ENCODE data around the gene KIAA1671.

KIAA1671 gene

DNA sequence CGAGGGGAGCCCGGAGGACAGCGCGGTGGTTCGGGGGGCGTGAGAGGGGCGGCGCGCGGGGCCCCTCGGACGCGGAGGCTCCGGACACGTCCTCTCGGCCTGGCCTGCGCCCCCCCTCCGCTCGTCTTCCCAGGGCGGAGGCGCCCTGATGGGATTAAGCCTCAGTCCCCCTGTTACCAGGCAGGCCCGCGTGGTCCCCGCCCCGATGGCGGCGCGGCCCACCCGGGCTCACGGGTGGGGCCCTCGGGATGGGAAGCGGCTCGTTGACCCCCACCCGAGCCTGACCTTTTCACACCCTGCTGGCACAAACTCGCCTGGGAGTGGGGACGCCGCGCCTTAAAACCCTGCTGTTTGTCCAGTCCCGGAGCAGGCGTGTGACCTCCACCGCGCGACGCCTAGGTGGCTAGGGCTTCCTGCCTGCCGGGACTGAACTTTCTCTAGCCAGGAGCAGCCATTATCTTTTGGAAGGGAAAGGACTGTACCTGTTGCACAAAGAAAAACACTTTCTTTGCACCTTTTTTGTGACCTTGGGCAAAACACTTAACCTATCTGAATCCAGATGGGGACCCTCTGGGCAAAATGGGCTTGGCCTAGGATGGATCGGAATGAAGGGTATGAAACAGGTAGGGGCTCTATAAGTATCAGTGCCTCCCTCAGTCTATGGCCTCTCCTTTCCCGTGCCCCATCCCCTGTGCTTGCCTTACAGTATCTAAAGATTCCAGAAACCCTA, 1.0 kb downstream of the KIAA1671 start:
- no peak for DNase-seq

GRCh38 chr22:24954114-24954463, 1.6 kb downstream of the KIAA1671 start:
- DNase-seq = no peak

- DNase-seq = no peak
Observed at GRCh38 chr22:24954856-24955255, 2.3 kb downstream of the KIAA1671 start.

DNA sequence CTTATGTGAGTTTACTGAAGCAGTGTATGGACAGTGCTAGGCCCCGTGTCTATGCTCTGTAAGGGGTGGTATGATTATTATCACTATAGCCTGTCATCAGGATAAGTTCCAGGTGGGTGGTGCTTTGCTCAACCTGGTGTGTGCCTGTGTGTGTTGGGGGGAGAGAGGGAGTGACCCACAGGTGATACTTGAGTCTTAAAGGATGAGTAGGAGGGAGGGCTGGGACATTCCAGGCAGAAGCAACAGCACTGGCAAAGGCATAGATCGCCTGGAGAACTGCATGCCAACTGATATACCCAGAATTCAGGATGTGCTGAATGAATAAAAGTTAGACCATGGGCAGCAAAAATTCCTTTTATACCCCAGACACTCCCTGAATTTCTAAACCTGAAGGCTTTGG, 4.5 kb downstream of the KIAA1671 start:
- no peak for DNase-seq

- DNase-seq = no peak
Observed at GRCh38 chr22:24961217-24961844, 8.8 kb downstream of the KIAA1671 start.

- DNase-seq = no peak
Observed at GRCh38 chr22:24962094-24962493, 9.6 kb downstream of the KIAA1671 start.

- DNase-seq = no peak
Observed at GRCh38 chr22:24962835-24963234, 10.3 kb downstream of the KIAA1671 start.

- no peak for DNase-seq
Observed at GRCh38 chr22:24964441-24964840, 11.9 kb downstream of the KIAA1671 start.

- DNase-seq = no peak
Observed at GRCh38 chr22:24965822-24966626, 13.5 kb downstream of the KIAA1671 start.

DNA sequence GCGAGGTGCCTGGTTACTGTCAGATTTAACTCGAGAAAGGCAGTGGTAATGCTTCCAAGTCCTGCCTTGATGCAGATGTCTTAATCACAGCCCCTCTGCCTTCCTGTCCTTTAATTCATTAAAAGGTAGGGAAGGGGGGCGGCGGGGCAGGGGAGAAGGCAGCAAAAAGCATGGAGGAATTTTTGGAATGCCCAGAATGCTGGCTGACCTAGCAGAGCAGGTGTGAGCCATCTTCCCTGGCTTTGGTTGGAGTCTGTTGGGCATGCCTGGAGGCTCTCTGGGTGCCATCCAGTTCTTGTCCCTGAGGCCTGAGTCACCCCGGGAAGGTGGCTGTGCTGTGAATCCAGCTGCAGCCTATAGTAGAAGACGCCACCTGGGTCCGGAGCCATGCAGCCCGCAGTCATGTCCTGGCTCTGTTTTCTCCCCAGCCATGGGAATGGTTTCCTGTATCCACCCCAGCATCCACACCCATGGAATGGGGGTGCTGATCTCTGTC, 15.6 kb downstream of the KIAA1671 start:
- DNase-seq = no peak

DNA sequence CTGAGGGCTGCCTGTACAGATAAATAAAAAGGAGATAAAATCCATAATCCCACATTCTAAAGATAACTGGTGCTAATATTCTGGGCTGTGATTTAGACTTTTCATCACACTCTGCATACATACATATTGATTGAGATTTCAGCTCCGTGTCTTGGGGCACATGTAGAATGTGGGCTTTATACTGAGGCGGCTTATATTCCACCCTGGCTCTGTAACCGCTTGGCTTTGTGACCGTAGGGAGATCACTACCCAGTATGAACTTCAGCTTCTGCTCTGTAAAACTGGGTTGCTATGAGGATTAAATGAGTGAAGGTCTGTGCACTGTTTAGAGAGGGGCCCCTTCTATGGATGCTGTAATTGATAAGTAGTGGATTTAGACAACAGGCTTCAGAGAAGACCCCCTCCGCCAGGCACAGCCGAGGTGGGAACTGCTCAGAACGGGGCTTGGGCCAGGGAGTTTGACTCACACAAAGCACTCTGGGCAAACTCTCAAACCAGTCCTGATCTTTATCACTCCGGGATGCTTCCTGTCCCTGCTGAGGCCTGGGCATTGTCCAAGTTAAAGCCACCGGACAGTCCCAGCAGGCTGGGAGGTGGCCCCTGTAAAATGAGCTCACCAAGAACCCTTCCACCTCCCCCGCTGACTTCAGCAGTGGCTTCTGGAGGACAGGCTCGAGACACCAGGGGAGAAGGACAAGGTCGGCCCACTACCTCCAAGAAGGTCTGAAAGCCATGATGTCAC, 17.2 kb downstream of the KIAA1671 start:
- DNase-seq = no peak

- no peak for DNase-seq
Observed at GRCh38 chr22:24972369-24972768, 19.9 kb downstream of the KIAA1671 start.

DNA sequence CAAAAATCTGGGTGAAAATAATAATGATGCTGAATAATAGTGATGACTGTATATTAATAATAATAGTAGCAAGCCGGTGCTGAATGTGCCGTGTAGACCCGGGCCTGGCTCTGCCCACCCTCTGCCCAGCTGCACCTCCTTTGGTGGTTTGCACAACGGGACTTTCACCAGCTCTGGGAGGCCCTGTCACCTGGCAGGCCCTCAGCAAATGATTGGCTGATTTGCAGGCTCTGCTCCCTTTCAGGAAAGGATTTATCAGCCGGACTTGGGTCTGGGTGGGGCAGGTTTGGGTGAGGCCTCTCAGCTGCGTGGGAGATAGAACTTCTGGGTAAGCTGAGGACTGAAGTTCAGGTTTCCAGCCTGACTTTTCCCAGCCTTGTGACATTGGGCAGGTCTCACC, 21.4 kb downstream of the KIAA1671 start:
- DNase-seq = no peak

GRCh38 chr22:24975125-24975640, 22.7 kb downstream of the KIAA1671 start:
- DNase-seq = no peak

DNA sequence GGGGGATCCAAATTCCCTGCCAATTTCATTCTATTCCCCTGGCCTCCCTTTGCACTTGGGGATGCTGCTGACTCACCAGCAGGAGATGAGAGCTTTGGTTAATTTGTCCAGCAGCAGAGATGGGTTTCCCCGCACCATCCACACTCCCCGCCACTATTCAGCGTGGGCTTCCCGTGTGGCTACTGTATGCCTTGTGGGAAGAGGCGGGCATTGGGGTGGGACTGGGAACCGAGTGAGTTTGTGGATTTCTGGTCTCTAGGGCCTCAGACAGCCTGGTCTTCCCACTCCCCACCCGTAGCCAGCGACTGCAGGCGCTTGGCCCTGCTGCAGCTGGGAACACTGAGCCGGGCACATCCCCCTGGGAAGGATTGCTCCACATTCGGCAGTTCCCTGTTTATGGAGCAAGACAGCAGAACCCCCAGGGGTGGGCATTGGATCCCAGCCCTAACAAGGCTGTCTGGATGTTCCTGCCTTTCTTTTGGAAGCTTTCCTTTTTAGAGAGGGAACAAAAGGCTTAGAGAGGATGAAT, 23.4 kb downstream of the KIAA1671 start:
- DNase-seq = no peak

GRCh38 chr22:24976442-24977218, 24.1 kb downstream of the KIAA1671 start:
- no peak for DNase-seq

DNA sequence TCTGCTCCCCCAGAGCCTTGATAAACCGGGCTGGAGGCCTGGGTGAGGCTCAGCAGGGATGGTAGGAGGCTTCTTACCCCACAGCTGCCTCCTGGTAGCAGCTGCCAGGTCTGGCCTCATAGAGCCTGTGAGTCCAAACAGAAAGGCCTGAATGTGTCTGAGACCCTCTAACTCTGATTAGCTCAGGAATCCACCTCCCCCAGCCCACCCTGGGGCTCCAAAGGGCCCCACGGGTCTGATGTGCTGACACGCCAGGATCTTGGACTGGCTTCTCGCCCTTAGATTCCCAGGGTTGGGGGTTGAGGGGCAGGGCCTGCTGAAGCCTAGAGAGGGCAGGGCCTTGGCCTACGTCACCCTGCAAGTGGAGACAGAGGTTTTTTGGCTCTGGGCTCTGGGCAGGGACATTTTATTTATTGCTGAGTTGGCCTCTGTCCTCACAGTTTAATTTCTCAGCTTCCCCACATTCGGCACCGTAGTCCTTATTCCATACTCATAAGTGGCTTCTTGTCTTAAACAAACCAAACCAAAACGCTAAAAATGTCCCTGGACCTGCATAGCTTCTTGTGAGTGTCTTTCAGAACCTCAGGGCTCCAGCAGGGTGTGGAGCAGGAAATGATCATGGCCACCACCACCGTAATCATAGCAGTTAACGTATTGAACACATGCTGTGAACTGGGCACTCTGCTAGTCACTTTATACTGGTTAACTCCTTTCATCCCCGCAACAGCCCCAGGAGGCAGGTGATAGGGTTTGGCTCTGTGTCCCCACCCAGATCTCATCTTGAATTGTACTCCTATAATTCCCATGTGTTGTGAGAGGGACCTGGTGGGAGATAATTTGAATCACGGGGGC, 25.1 kb downstream of the KIAA1671 start:
- no peak for DNase-seq

- no peak for DNase-seq
Observed at GRCh38 chr22:24978308-24978707, 25.8 kb downstream of the KIAA1671 start.

- DNase-seq = no peak
Observed at GRCh38 chr22:24981066-24981465, 28.6 kb downstream of the KIAA1671 start.

DNA sequence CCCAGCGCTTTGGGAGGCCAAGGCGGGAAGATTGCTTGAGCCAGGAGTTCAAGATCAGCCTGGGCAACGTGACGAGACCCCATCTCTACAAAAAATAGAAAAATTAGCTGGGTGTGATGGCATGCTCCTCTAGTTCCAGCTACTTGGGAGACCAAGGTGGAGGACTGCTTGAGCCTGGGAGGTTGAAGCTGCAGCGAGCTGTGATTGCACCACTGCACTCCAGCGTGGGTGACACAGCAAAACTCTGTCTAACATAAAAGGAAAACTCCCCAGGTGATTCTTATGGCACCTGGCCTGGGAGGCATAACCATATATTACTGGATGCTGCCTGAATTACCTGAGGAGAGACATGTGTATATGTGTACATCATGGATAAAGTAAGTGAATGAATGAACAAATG, 29.1 kb downstream of the KIAA1671 start:
- no peak for DNase-seq
